ENCODE data around the gene ZSWIM5. TPM values are rescaled to one million over a fixed set of nuclear protein-coding genes. Genes with fewer than 3 reads are reported as not detected.

Gene ZSWIM5
- total and polyA plus RNA-seq, 2 donors (not counting 1 experiment from before 2014, with no cell fraction given) = 0.36 to 1.7 TPM

DNA sequence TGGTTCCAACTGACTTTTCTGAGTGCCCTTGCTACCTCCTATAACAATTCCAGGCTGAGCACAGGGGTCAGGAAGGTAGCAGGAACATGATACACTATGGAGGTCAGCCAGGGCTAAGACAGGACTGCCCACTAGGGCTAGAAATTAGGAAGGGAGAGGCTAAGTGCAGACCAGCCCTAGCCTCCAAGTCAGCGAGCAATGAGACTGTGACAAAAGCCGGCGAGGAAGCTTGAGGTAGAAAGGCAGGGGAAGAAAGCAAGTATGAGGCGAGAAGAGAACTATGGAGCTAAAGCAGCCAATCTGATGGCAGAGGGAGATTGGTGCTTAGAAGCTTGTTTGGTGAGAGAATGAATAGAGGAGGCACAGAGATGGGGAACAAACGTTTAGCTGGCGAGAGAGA is 189.6 kb downstream of the ZSWIM5 start:
- Histone ChIP-seq H3K27ac (ENCODE audit: low read length in 2 of 2) (no peak overlapping the region), H3K4me1 (ENCODE audit: control insufficient read depth in 2 of 2, insufficient read depth in 2 of 2, low read length in 2 of 2) (peaks cover 13 to 21% of the 10 kb centered on the region in 2 donors), H3K79me2 (ENCODE audit: control insufficient read depth, insufficient read depth, low read length) (peaks cover 15% of the 10 kb centered on the region), H2AFZ (ENCODE audit: insufficient read depth, low read depth, low read length, poor library complexity, severe bottlenecking) (no peak overlapping the region), H4K20me1 (ENCODE audit: control insufficient read depth, insufficient read depth, low read length, poor library complexity, severe bottlenecking) (no peaks in the 10 kb centered on the region), H3K36me3 (replicated peaks in 1 of 2; ENCODE audit: control extremely low read depth in 1 of 2, control insufficient read depth in 1 of 2, extremely low read depth in 1 of 2, insufficient read depth in 2 of 2, low read length in 1 of 2) (peaks cover 0 to 15% of the 10 kb centered on the region in 2 experiments), H3K9me3 (ENCODE audit: control extremely low read depth in 1 of 3, control insufficient read depth in 2 of 3, insufficient read depth in 1 of 3, low read length in 2 of 3) (no peaks in the 10 kb centered on the region), H3K27me3 (replicated peaks in 1 of 4; ENCODE audit: control extremely low read depth in 1 of 4, control insufficient read depth in 3 of 4, insufficient read depth in 4 of 4, low read length in 3 of 4) (no peaks in the 10 kb centered on the region), H3K9ac (ENCODE audit: low read length) (no peak overlapping the region), H3K4me3 (ENCODE audit: control extremely low read depth in 1 of 5, extremely low read depth in 1 of 5, insufficient read depth in 1 of 5, low read depth in 2 of 5, low read length in 4 of 5) (no peak overlapping the region), H3K4me2 (replicated peaks; ENCODE audit: low read depth, low read length, poor library complexity, severe bottlenecking) (no peak overlapping the region)
- WGBS (ENCODE audit: insufficient coverage) = 69% methylated on average over 4 of the region's 6 CpGs
- H3K4me3 Mint-ChIP-seq = no peak overlapping the region
- no peaks in the 10 kb centered on the region for H3K27me3 Mint-ChIP-seq
- DNase-seq (no peak), ATAC-seq (ENCODE audit: low read depth) (no peak)
- POLR2A ChIA-PET = no interaction called here
- no peak overlapping the region for H3K27ac Mint-ChIP-seq
- TF ChIP-seq EZH2 (IDR thresholded peaks at IDR 0.05; ENCODE audit: borderline replicate concordance, insufficient read depth, low read depth, low read length, poor library complexity, severe bottlenecking) = no peak
- TF ChIP-seq, protein P1, sequence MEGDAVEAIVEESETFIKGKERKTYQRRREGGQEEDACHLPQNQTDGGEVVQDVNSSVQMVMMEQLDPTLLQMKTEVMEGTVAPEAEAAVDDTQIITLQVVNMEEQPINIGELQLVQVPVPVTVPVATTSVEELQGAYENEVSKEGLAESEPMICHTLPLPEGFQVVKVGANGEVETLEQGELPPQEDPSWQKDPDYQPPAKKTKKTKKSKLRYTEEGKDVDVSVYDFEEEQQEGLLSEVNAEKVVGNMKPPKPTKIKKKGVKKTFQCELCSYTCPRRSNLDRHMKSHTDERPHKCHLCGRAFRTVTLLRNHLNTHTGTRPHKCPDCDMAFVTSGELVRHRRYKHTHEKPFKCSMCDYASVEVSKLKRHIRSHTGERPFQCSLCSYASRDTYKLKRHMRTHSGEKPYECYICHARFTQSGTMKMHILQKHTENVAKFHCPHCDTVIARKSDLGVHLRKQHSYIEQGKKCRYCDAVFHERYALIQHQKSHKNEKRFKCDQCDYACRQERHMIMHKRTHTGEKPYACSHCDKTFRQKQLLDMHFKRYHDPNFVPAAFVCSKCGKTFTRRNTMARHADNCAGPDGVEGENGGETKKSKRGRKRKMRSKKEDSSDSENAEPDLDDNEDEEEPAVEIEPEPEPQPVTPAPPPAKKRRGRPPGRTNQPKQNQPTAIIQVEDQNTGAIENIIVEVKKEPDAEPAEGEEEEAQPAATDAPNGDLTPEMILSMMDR (IDR thresholded peaks at IDR 0.05) = no peak
- no peaks in the 10 kb centered on the region for H3K9me3 Mint-ChIP-seq (ENCODE audit: insufficient read depth)
- CTCF ChIA-PET = interaction anchor here (0.5 to 11.9 kb wide), 4 partner anchors 283 to 477 kb away, joined by 3 to 388 read pairs (median 78); partner anchors contain the start of genes MUTYH, RNU5D-1, TESK2 and TOE1
- intact Hi-C loops (cut with micrococcal nuclease) = no loop called here
- H3K4me1 Mint-ChIP-seq = peaks cover 28% of the 10 kb centered on the region

DNA sequence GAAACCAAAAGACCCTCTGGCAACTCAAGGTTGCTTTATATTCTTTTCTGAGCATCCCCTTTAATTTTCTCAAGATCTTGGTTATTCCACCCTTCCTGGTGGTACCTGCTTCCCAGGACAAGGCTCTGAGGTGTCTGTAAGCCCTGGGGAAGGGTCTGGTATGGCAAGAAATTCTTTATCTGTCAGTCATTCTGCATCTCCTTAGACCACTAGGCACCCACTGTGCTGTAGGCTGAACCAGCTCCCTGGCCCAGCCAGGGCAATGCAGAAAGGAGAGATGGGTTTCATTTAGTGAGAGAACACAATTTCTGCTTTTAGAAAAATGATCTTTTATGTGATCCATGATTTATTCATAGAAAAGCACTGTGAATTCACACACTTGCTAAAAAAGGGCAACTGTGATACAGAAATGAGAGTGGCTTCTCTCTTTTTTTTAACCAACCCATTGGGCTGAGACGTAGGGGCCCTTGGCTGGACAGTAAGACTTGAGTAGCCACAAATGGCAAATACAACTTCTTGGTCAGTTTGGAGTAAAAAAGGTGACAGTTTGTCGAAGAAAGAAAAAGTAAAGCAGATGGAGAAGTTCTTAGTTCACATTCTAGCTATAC is 190.2 kb downstream of the ZSWIM5 start:
- Histone ChIP-seq H3K4me1 (ENCODE audit: control insufficient read depth in 2 of 2, insufficient read depth in 2 of 2, low read length in 2 of 2) (peaks cover 19 to 26% of the 10 kb centered on the region in 2 donors), H3K9me3 (ENCODE audit: control extremely low read depth in 1 of 3, control insufficient read depth in 2 of 3, insufficient read depth in 1 of 3, low read length in 2 of 3) (no peaks in the 10 kb centered on the region), H3K27ac (ENCODE audit: low read length in 2 of 2) (no peak overlapping the region), H4K20me1 (ENCODE audit: control insufficient read depth, insufficient read depth, low read length, poor library complexity, severe bottlenecking) (peaks cover 4% of the 10 kb centered on the region), H3K79me2 (ENCODE audit: control insufficient read depth, insufficient read depth, low read length) (peaks cover 20% of the 10 kb centered on the region), H3K36me3 (replicated peaks in 1 of 2; ENCODE audit: control extremely low read depth in 1 of 2, control insufficient read depth in 1 of 2, extremely low read depth in 1 of 2, insufficient read depth in 2 of 2, low read length in 1 of 2) (peaks cover 0 to 15% of the 10 kb centered on the region in 2 experiments), H3K4me2 (replicated peaks; ENCODE audit: low read depth, low read length, poor library complexity, severe bottlenecking) (no peak overlapping the region), H3K27me3 (replicated peaks in 1 of 4; ENCODE audit: control extremely low read depth in 1 of 4, control insufficient read depth in 3 of 4, insufficient read depth in 4 of 4, low read length in 3 of 4) (no peaks in the 10 kb centered on the region), H2AFZ (ENCODE audit: insufficient read depth, low read depth, low read length, poor library complexity, severe bottlenecking) (no peak overlapping the region), H3K9ac (ENCODE audit: low read length) (no peak overlapping the region), H3K4me3 (ENCODE audit: control extremely low read depth in 1 of 5, extremely low read depth in 1 of 5, insufficient read depth in 1 of 5, low read depth in 2 of 5, low read length in 4 of 5) (no peak overlapping the region)
- no peaks in the 10 kb centered on the region for H3K27me3 Mint-ChIP-seq
- H3K9me3 Mint-ChIP-seq (ENCODE audit: insufficient read depth) = no peaks in the 10 kb centered on the region
- DNase-seq = no peak
- H3K27ac Mint-ChIP-seq = no peak overlapping the region
- H3K4me3 Mint-ChIP-seq = no peak overlapping the region
- ATAC-seq (ENCODE audit: low read depth) = no peak
- CTCF ChIA-PET = interaction anchor here (0.5 to 11.9 kb wide), 5 partner anchors 180 to 477 kb away, joined by 3 to 388 read pairs (median 3); partner anchors contain the start of genes MUTYH, RNU5D-1, TESK2 and TOE1
- intact Hi-C loops (cut with micrococcal nuclease) = no loop called here
- TF ChIP-seq, protein P1 (IDR thresholded peaks at IDR 0.05) = no peak
- no peak for TF ChIP-seq EZH2 (IDR thresholded peaks at IDR 0.05; ENCODE audit: borderline replicate concordance, insufficient read depth, low read depth, low read length, poor library complexity, severe bottlenecking)
- WGBS (ENCODE audit: insufficient coverage) = no CpG with 5 or more reads among the region's 2 CpGs
- peaks cover 33% of the 10 kb centered on the region for H3K4me1 Mint-ChIP-seq
- POLR2A ChIA-PET = interaction anchor here (0.7 to 2.8 kb wide), 2 partner anchors 284 to 324 kb away, joined by 3 to 8 read pairs; partner anchors contain the start of genes MUTYH and TOE1
